A549 (cell line): ENCODE results near the gene MPC1. TPM values are rescaled to one million over a fixed set of nuclear protein-coding genes. Genes with fewer than 3 reads are reported as not detected.
A peak's percentile ranks its signal among the peaks of the same experiment; 100 is the strongest.

Source experiments
- ATAC-seq, 2 experiments: fragments of 200-7000 bp in 1 of 2; fragments of >200 bp in 1 of 2; cut with Nextera tagmentation in 1 of 2; cut with Tn5 transposase in 1 of 2; 3 replicates each; pipeline versions ENCODE4 v1.8.0 to v1.9.1; 2018 to 2020; ENCODE audit warnings: mild to moderate bottlenecking in 1 of 2, moderate library complexity in 1 of 2
- CTCF ChIA-PET: fragments of 300-600 bp; sonication (Branson Sonifier 250); formaldehyde crosslinking; extraction: SDS; loops from one replicate; lab custom pipeline; 2021; ENCODE audit warnings: antibody characterized with exemption, inconsistent platforms; lab: Yijun Ruan, JAX
- POLR2A ChIA-PET: fragments of 350-600 bp; formaldehyde crosslinking; extraction: SDS; loops from one replicate; lab custom pipeline; 2021; ENCODE audit warnings: antibody characterized with exemption, inconsistent platforms; lab: Yijun Ruan, JAX
- DNase-seq, 2 experiments: peaks; one replicate each; pipeline versions ENCODE4 v3.0.0 to v3.0.0-alpha.2; 2011 to 2016; ENCODE audit warnings: low read depth in 1 of 2, low spot score in 1 of 2
- FAIRE-seq: peaks from 2 replicates; lab custom pipeline; 2011; peaks lifted over from hg19 to GRCh38; lab: Jason Lieb, UNC
- H3K27ac ChIP-seq, 2 experiments: fragments of >200 bp; sonication (Bioruptor Twin); formaldehyde crosslinking; 3 replicates each; pipeline ENCODE4 v1.5.1; 2016 to 2017
- H3K4me1 ChIP-seq: fragments of >200 bp; sonication (Bioruptor Twin); formaldehyde crosslinking; 3 replicates; pipeline ENCODE4 v1.6.1; 2016
- H3K4me2 ChIP-seq: fragments of >200 bp; sonication (Bioruptor Twin); formaldehyde crosslinking; 3 replicates; pipeline ENCODE4 v1.6.1; 2016
- H3K4me3 ChIP-seq: fragments of >200 bp; sonication (Bioruptor Twin); formaldehyde crosslinking; 3 replicates; pipeline ENCODE4 v1.5.1; 2016
- H3K9me3 ChIP-seq: fragments of >200 bp; sonication (Bioruptor Twin); formaldehyde crosslinking; 3 replicates; pipeline ENCODE4 v1.6.1; 2016
- CBX2 ChIP-seq: fragments of 200-600 bp; sonication (generic); IDR thresholded peaks from 2 replicates; pipeline ENCODE4 v1.6.1; 2016; ENCODE audit warnings: low read depth, mild to moderate bottlenecking, borderline replicate concordance
- CBX8 ChIP-seq: fragments of 200-600 bp; sonication (generic); IDR thresholded peaks from 2 replicates; pipeline ENCODE4 v1.6.1; 2016
- CEBPB ChIP-seq, 2 experiments: fragments of >200 bp in 1 of 2; sonication (Bioruptor Twin) in 1 of 2; formaldehyde crosslinking in 1 of 2; IDR thresholded peaks; 2 replicates each; pipeline ENCODE4 v1.6.1; 2012 to 2016
- ELK1 ChIP-seq: fragments of 150-350 bp; IDR thresholded peaks from 2 replicates; pipeline ENCODE4 v1.6.1; 2014; ENCODE audit warnings: low read depth, mild to moderate bottlenecking, low read length
- FOSB ChIP-seq: fragments of 250-450 bp; sonication (Bioruptor Pico); IDR thresholded peaks from 2 replicates; pipeline ENCODE4 v1.5.0; 2020; ENCODE audit warnings: mild to moderate bottlenecking, moderate library complexity
- HOXB13 ChIP-seq: fragments of 250-450 bp; sonication (Bioruptor Pico); IDR thresholded peaks from 2 replicates; pipeline ENCODE4 v1.5.0; 2020; ENCODE audit warnings: low read depth, mild to moderate bottlenecking, moderate library complexity
- KDM5A ChIP-seq: fragments of 200-600 bp; sonication (generic); IDR thresholded peaks from 2 replicates; pipeline ENCODE4 v1.6.1; 2016; ENCODE audit warnings: antibody characterized with exemption, mild to moderate bottlenecking
- MAFK ChIP-seq: fragments of 450-650 bp; IDR thresholded peaks from 2 replicates; pipeline ENCODE4 v1.6.1; 2014; ENCODE audit not compliant: partially characterized antibody
- MAZ ChIP-seq: fragments of 150-350 bp; IDR thresholded peaks from 2 replicates; pipeline ENCODE4 v1.6.1; 2014; ENCODE audit warnings: antibody characterized with exemption, low read depth, low read length, borderline replicate concordance
- MYC ChIP-seq: IDR thresholded peaks from 2 replicates; pipeline ENCODE4 v1.6.1; 2012; ENCODE audit warnings: mild to moderate bottlenecking, inconsistent platforms, low read length, improper control_type of control experiment, borderline replicate concordance
- NPAS2 ChIP-seq: fragments of 250-450 bp; sonication (Bioruptor Pico); IDR thresholded peaks from 2 replicates; pipeline ENCODE4 v1.8.0; 2022; ENCODE audit warnings: mild to moderate bottlenecking, moderate library complexity, borderline replicate concordance
- PHF8 ChIP-seq: fragments of 200-600 bp; sonication (generic); IDR thresholded peaks from 2 replicates; pipeline ENCODE4 v1.6.1; 2016; ENCODE audit warnings: low read depth, mild to moderate bottlenecking, antibody characterized with exemption, moderate library complexity, borderline replicate concordance
- POLR2A ChIP-seq: IDR thresholded peaks from 2 replicates; pipeline ENCODE4 v1.6.1; 2012; ENCODE audit warnings: mild to moderate bottlenecking, low read length
- POLR2AphosphoS2 ChIP-seq: conservative IDR thresholded peaks from 2 replicates; pipeline ENCODE4 v1.6.1; 2012; ENCODE audit warnings: low read length, improper control_type of control experiment, inconsistent platforms
- RNF2 ChIP-seq: fragments of 200-600 bp; sonication (generic); IDR thresholded peaks from 2 replicates; pipeline ENCODE4 v1.6.1; 2016; ENCODE audit warnings: low read depth, mild to moderate bottlenecking, antibody characterized with exemption, moderate library complexity, borderline replicate concordance
- SMC3 ChIP-seq: fragments of >200 bp; sonication (Bioruptor Twin); formaldehyde crosslinking; IDR thresholded peaks from 3 replicates; pipeline ENCODE4 v1.6.1; 2018; ENCODE audit warnings: inconsistent platforms
- TP53 ChIP-seq: fragments of 250-450 bp; sonication (Bioruptor Pico); IDR thresholded peaks from 2 replicates; pipeline ENCODE4 v1.5.0; 2021; ENCODE audit warnings: mild to moderate bottlenecking, moderate library complexity
- ZC3H11A ChIP-seq: fragments of 450-650 bp; IDR thresholded peaks from 2 replicates; pipeline ENCODE4 v1.6.1; 2014; ENCODE audit warnings: antibody characterized with exemption, mild to moderate bottlenecking
- ZSCAN20 ChIP-seq: fragments of 250-450 bp; sonication (Bioruptor Pico); IDR thresholded peaks from 2 replicates; pipeline ENCODE4 v1.8.0; 2022; ENCODE audit warnings: mild to moderate bottlenecking, moderate library complexity
- WGBS: methylation state at CpG from one replicate; pipeline ENCODE4 v1.1.6; 2017; ENCODE audit errors: missing lambda C conversion rate; 5-methylcytosine and 5-hydroxymethylcytosine counted together
- polyA plus RNA-seq, 4 experiments: library from polyadenylated mRNA; depleted of rRNA in 3 of 4; stranded (reverse); fragments of >200 nt; fragmentation: RNase III in 1 of 4; extraction: RNeasy Plus Mini Kit Qiagen cat#74134 plus additional on column Dnase treatment in 1 of 4; gene quantifications; 2 replicates in 3 of 4; 3 replicates in 1 of 4; pipeline ENCODE4 v1.2.3, GENCODE V29; 2011 to 2017

MPC1 gene
- polyA plus RNA-seq, 2 of the 4 experiments (the other 2 are of a cell fraction), result 4.4 to 7.7 TPM

GRCh38 chr6:166335378-166336302 is 47.1 kb downstream of the MPC1 start:
- Histone ChIP-seq H3K4me1 (no peaks in the 10 kb centered on the region; the same call in 2 of the 3 replicates), H3K27ac (no peak overlapping the region), H3K9me3 (no peaks in the 10 kb centered on the region), H3K4me2 (no peak overlapping the region), H3K4me3 (no peak overlapping the region)
- ChIA-PET POLR2A (no interaction called here), CTCF (interaction anchor here (1.2 kb wide), 1 partner anchor 27 kb away, joined by 3 read pairs; no protein-coding TSS in a partner anchor)
- TF ChIP-seq MAFK (peak; percentile 15), NPAS2 (CRISPR knock-in tag) (no peak)
- FAIRE-seq (no peak), DNase-seq (no peak), ATAC-seq (no peak)
- WGBS, result 87% methylated on average over 11 of the region's 11 CpGs

DNA sequence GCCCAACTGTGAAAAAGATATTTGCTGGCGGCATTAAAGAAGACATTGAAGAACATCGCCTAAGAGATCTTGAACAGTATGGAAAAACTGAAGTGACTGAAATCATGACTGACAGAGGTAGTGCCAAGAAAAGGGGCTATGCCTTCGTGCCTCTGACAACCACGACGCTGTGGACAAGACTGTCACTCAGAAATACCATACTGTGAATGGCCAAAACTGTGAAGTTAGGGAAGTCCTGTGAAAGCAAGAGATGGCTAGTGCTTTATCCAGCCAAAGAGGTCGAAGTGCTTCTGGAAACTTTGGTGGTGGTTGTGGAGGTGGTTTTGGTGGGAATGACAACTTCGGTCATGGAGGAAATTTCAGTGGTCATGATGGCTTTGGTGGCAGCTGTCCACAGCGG is 47.9 kb downstream of the MPC1 start:
- DNase-seq (no peak), ATAC-seq (no peak), FAIRE-seq (no peak)
- POLR2A ChIA-PET, result no interaction called here
- CTCF ChIA-PET, result interaction anchor here (1.0 kb wide), 1 partner anchor 53 kb away, joined by 3 read pairs; no protein-coding TSS in a partner anchor
- WGBS, result 93% methylated on average over 8 of the region's 8 CpGs
- Histone ChIP-seq H3K9me3 (no peaks in the 10 kb centered on the region), H3K4me3 (no peak overlapping the region), H3K4me2 (no peak overlapping the region)
- TF ChIP-seq MAZ (no peak), MYC (no peak), CEBPB (IDR thresholded peaks at IDR 0.05) (no peak)
- TF ChIP-seq, all 56 proteins: peak for 0
- H3K27ac ChIP-seq, result no peak overlapping the region
- no peaks in the 10 kb centered on the region; the same call in 2 of the 3 replicates for H3K4me1 ChIP-seq

DNA sequence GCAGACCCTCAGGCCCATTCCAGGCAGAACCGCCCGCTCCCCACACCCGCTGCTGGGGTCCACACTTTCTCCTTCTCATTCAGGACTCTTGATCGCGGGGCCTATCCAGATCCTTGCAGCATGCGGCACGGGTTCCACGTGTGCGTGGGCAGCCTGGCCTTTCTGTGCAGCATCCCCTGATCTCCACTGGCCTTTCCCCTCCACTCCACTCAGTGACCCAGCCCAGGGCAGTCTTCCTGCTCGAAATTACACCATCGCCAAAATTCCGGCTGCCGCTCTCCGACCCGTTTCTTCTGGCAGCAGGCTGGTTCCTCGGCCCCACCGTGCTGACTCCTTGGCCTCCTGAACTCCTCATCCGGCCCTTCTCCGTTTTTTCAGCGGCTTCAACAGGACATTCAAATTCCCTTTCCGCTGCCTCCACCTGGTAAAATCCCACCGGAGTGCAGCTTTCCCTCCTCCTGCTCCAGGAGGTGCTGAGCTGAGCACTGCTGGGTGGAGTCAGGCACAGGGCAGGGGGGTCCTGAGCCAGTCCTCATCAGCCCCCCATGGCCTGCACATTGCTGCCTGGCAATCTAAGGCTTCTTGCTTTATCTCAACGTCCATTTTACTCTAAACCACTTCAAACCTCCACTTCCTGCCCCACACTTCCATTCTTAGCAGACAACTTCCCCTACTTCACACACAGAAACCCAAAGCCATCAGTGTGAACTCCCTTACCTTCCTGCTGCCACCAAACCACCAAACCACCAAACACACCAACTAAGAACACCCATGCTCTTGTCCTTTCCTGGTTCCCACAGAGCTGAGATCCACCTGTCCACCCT is 49.4 kb downstream of the MPC1 start:
- Histone ChIP-seq H3K4me1 (no peaks in the 10 kb centered on the region; the same call in 2 of the 3 replicates), H3K27ac (no peak overlapping the region), H3K4me2 (no peak overlapping the region), H3K9me3 (no peaks in the 10 kb centered on the region), H3K4me3 (no peak overlapping the region)
- no peak for ATAC-seq
- no peak for DNase-seq
- FAIRE-seq, result no peak
- POLR2A ChIA-PET, result no interaction called here
- WGBS, result 94% methylated on average over 23 of the region's 23 CpGs
- TF ChIP-seq CBX2 (no peak), FOSB (CRISPR knock-in tag) (no peak), POLR2AphosphoS2 (no peak), RNF2 (no peak), POLR2A (no peak), PHF8 (no peak), KDM5A (no peak), TP53 (no peak), ZC3H11A (no peak), ELK1 (no peak), CBX8 (no peak), HOXB13 (CRISPR knock-in tag) (no peak), ZSCAN20 (CRISPR knock-in tag) (no peak), SMC3 (no peak)
- CTCF ChIA-PET, result interaction anchor here (1.0 kb wide), 1 partner anchor 52 kb away, joined by 3 read pairs; no protein-coding TSS in a partner anchor
